Measurements from ENCODE around the gene COG5. TPM values are rescaled to one million over a fixed set of nuclear protein-coding genes. Genes with fewer than 3 reads are reported as not detected.

COG5 gene
- total RNA-seq, 1 donor from 2014 or later: 29.5 TPM

- Mint-ChIP-seq H3K27me3 (ENCODE audit: unreplicated experiment) (no peaks in the 10 kb centered on the region), H3K9me3 (ENCODE audit: unreplicated experiment) (no peaks in the 10 kb centered on the region), H3K4me1 (ENCODE audit: low read depth, unreplicated experiment) (no peaks in the 10 kb centered on the region), H3K36me3 (ENCODE audit: unreplicated experiment) (peaks cover 14% of the 10 kb centered on the region), H3K27ac (ENCODE audit: unreplicated experiment) (no peak overlapping the region), H3K4me3 (ENCODE audit: unreplicated experiment) (no peak overlapping the region)
- TF ChIP-seq CTCF (IDR thresholded peaks at IDR 0.05; ENCODE audit: partially characterized antibody, unreplicated experiment): no peak
- DNase-seq: no peak
Observed at GRCh38 chr7:107210400-107210799, 353.3 kb downstream of the COG5 start.

GRCh38 chr7:107209565-107209964 is 354.2 kb downstream of the COG5 start:
- peaks cover 14% of the 10 kb centered on the region for H3K36me3 Mint-ChIP-seq (ENCODE audit: unreplicated experiment)
- H3K9me3 Mint-ChIP-seq (ENCODE audit: unreplicated experiment): no peaks in the 10 kb centered on the region
- no peak overlapping the region for H3K27ac Mint-ChIP-seq (ENCODE audit: unreplicated experiment)

GRCh38 chr7:107208563-107208962 is 355.2 kb downstream of the COG5 start:
- no peak for TF ChIP-seq CTCF (IDR thresholded peaks at IDR 0.05; ENCODE audit: partially characterized antibody, unreplicated experiment)
- DNase-seq: no peak
- no peak overlapping the region for H3K27ac Mint-ChIP-seq (ENCODE audit: unreplicated experiment)
- H3K4me1 Mint-ChIP-seq (ENCODE audit: low read depth, unreplicated experiment): no peaks in the 10 kb centered on the region
- H3K4me3 Mint-ChIP-seq (ENCODE audit: unreplicated experiment): no peak overlapping the region
- H3K27me3 Mint-ChIP-seq (ENCODE audit: unreplicated experiment): no peaks in the 10 kb centered on the region
- H3K9me3 Mint-ChIP-seq (ENCODE audit: unreplicated experiment): no peaks in the 10 kb centered on the region
- H3K36me3 Mint-ChIP-seq (ENCODE audit: unreplicated experiment): peaks cover 8% of the 10 kb centered on the region

More at GRCh38 chr7:107209565-107209964, 354.2 kb downstream of the COG5 start:
- no peaks in the 10 kb centered on the region for H3K27me3 Mint-ChIP-seq (ENCODE audit: unreplicated experiment)
- no peaks in the 10 kb centered on the region for H3K4me1 Mint-ChIP-seq (ENCODE audit: low read depth, unreplicated experiment)
- DNase-seq: no peak
- no peak for TF ChIP-seq CTCF (IDR thresholded peaks at IDR 0.05; ENCODE audit: partially characterized antibody, unreplicated experiment)
- no peak overlapping the region for H3K4me3 Mint-ChIP-seq (ENCODE audit: unreplicated experiment)

GRCh38 chr7:107208024-107208521 is 355.6 kb downstream of the COG5 start:
- Mint-ChIP-seq H3K4me3 (ENCODE audit: unreplicated experiment) (no peak overlapping the region), H3K36me3 (ENCODE audit: unreplicated experiment) (peaks cover 5% of the 10 kb centered on the region), H3K9me3 (ENCODE audit: unreplicated experiment) (no peaks in the 10 kb centered on the region), H3K27ac (ENCODE audit: unreplicated experiment) (no peak overlapping the region), H3K4me1 (ENCODE audit: low read depth, unreplicated experiment) (no peaks in the 10 kb centered on the region), H3K27me3 (ENCODE audit: unreplicated experiment) (no peaks in the 10 kb centered on the region)
- no peak for DNase-seq
- TF ChIP-seq CTCF (IDR thresholded peaks at IDR 0.05; ENCODE audit: partially characterized antibody, unreplicated experiment): no peak

- no peak for TF ChIP-seq CTCF (IDR thresholded peaks at IDR 0.05; ENCODE audit: partially characterized antibody, unreplicated experiment)
- Mint-ChIP-seq H3K27ac (ENCODE audit: unreplicated experiment) (no peak overlapping the region), H3K36me3 (ENCODE audit: unreplicated experiment) (peaks cover 5% of the 10 kb centered on the region), H3K4me1 (ENCODE audit: low read depth, unreplicated experiment) (no peaks in the 10 kb centered on the region), H3K4me3 (ENCODE audit: unreplicated experiment) (no peak overlapping the region), H3K9me3 (ENCODE audit: unreplicated experiment) (no peaks in the 10 kb centered on the region), H3K27me3 (ENCODE audit: unreplicated experiment) (no peaks in the 10 kb centered on the region)
- DNase-seq: no peak
Observed at GRCh38 chr7:107207459-107207858, 356.3 kb downstream of the COG5 start.
